HFFc6 (cell line): ENCODE measurements around the gene ANKZF1. TPM values are rescaled to one million over a fixed set of nuclear protein-coding genes. Genes with fewer than 3 reads are reported as not detected.
"Not testable (repeated sequence)": the region's sequence is repeated elsewhere in the genome, so short reads cannot be mapped to it uniquely, and the experiment has no call there.

Source experiments
- DNase-seq: peaks from one replicate; pipeline ENCODE4 v3.0.0-alpha.2; 2018
- H3K27ac Mint-ChIP-seq: 2 replicates; pipeline ENCODE4 v1.8.0; 2020; ENCODE audit warnings: mild to moderate bottlenecking, mixed read lengths
- H3K27me3 Mint-ChIP-seq: 2 replicates; pipeline ENCODE4 v1.8.0; 2021; ENCODE audit warnings: mild to moderate bottlenecking, moderate library complexity, mixed read lengths; ENCODE audit not compliant: insufficient read depth
- H3K36me3 Mint-ChIP-seq: 2 replicates; pipeline ENCODE4 v1.8.0; 2021; ENCODE audit warnings: low read depth, mixed read lengths
- H3K4me1 Mint-ChIP-seq: 2 replicates; pipeline ENCODE4 v1.8.0; 2020; ENCODE audit warnings: low read depth, mixed read lengths
- H3K4me3 Mint-ChIP-seq: 2 replicates; pipeline ENCODE4 v1.8.0; 2020; ENCODE audit warnings: mild to moderate bottlenecking, moderate library complexity, mixed read lengths
- H3K9me3 Mint-ChIP-seq: 2 replicates; pipeline ENCODE4 v1.8.0; 2020; ENCODE audit warnings: mild to moderate bottlenecking, mixed read lengths
- total RNA-seq, 6 experiments: library from RNA; stranded (reverse); fragmentation: NEBNext Ultra II Directional; extraction: Animal tissue kit (Norgen Biotek cat#: 25700); gene quantifications; 2 replicates in 1 of 6; 3 replicates in 5 of 6; pipeline ENCODE4 v1.2.3, GENCODE V29; 2021
- TF ChIP-seq, protein P1 (sequence below): fragments of 200-600 bp; sonication (generic); IDR thresholded peaks from 2 replicates; pipeline ENCODE4 v1.5.0; 2021; ENCODE audit warnings: antibody characterized with exemption, mild to moderate bottlenecking

Gene ANKZF1
- total RNA-seq, 6 experiments from 2014 or later: 11.7 to 18.9 (median 15.4) TPM

DNA sequence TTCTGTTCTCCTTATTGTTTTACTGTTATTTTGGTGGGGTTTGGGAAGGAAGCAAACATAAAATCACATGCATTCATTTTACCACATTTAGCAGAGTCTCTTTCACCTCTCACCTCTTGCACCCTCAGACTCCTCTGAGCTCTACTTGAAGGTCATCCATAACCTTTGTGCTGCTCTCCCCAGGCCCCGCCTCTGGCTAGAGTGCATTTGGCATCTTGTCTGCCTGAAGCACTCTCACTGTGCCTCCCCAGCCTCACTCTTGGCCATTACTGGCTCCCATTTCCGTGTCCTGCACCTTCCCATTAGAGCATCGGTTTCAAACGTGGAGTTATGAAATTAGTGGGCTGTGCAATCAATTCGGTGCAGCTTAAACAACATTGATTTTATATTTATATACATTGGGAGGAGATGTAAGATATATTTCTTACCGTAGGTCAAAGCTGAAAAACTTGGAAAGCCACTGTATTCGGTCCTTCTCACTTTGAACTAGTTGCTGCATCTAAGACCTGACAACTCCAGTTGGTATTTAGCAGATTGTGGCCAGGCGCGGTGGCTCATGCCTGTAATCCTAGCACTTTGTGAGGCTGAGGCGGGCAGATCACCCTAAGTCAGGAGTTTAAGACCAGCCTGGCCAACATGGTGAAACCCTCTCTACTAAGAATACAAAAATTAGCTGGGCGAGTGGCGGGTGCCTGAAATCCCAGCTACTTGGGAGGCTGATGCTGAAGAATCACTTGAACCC, 30.0 kb upstream of the ANKZF1 start:
- H3K27me3 Mint-ChIP-seq: peaks cover 18% of the 10 kb centered on the region
- no peak for DNase-seq
- no peak overlapping the region for H3K27ac Mint-ChIP-seq
- H3K4me3 Mint-ChIP-seq: no peak overlapping the region
- H3K9me3 Mint-ChIP-seq: 0 out of 2 replicates have a peak, but pooled peaks cover 3% of the 10 kb centered on the region
- TF ChIP-seq, protein P1, sequence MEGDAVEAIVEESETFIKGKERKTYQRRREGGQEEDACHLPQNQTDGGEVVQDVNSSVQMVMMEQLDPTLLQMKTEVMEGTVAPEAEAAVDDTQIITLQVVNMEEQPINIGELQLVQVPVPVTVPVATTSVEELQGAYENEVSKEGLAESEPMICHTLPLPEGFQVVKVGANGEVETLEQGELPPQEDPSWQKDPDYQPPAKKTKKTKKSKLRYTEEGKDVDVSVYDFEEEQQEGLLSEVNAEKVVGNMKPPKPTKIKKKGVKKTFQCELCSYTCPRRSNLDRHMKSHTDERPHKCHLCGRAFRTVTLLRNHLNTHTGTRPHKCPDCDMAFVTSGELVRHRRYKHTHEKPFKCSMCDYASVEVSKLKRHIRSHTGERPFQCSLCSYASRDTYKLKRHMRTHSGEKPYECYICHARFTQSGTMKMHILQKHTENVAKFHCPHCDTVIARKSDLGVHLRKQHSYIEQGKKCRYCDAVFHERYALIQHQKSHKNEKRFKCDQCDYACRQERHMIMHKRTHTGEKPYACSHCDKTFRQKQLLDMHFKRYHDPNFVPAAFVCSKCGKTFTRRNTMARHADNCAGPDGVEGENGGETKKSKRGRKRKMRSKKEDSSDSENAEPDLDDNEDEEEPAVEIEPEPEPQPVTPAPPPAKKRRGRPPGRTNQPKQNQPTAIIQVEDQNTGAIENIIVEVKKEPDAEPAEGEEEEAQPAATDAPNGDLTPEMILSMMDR: no peak
- H3K4me1 Mint-ChIP-seq: no peaks in the 10 kb centered on the region
- H3K36me3 Mint-ChIP-seq: no peaks in the 10 kb centered on the region

DNA sequence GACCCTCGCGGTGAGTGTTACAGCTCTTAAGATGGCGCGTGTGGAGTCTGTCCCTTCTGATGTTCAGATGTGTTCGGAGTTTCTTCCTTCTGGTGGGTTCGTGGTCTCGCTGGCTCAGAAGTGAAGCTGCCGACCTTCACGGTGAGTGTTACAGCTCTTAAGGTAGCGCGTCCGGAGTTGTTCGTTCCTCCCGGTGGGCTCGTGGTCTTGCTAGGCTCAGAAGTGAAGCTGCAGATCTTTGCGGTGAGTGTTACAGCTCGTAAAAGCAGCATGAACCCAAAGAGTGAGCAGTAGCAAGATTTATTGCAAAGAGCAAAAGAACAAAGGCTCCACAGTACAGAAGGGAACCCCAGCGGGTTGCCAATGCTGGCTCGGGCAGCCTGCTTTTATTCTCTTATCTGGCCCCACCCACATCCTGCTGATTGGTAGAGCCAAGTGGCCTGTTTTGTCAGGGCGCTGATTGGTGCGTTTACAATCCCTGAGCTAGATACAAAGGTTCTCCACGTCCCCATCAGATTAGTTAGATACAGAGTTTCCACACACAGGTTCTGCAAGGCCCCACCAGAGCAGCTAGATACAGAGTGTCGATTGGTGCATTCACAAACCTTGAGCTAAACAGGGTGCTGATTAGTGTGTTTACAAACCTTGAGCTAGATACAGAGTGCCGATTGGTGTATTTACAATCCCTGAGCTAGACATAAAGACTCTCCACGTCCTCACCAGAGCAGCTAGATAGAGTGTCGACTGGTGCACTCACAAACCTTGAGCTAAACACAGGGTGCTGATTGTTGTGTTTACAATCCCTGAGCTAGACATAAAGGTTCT, 28.9 kb upstream of the ANKZF1 start:
- not testable (repeated sequence) for H3K27ac Mint-ChIP-seq, H3K4me1 Mint-ChIP-seq, H3K9me3 Mint-ChIP-seq, H3K36me3 Mint-ChIP-seq, DNase-seq, H3K4me3 Mint-ChIP-seq
- H3K27me3 Mint-ChIP-seq: peaks cover 18% of the 10 kb centered on the region

DNA sequence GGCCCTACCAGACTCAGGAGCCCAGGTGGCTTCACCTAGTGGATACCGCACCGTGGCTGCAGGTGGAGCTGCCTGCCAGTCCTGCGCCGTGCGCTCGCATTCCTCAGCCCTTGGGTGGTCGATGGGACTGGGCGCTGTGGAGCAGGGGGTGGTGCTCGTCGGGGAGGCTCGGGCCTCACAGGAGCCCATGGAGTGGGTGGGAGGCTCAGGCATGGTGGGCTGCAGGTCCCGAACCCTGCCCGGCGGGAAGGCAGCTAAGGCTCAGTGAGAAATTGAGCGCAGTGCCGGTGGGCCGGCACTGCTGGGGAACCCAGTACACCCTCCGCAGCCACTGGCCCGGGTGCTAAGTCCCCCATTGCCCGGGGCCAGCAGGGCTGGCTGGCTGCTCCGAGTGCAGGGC, 28.3 kb upstream of the ANKZF1 start:
- not testable (repeated sequence) for H3K36me3 Mint-ChIP-seq, H3K4me3 Mint-ChIP-seq, H3K4me1 Mint-ChIP-seq, H3K27ac Mint-ChIP-seq, H3K9me3 Mint-ChIP-seq, DNase-seq
- H3K27me3 Mint-ChIP-seq: peaks cover 18% of the 10 kb centered on the region

DNA sequence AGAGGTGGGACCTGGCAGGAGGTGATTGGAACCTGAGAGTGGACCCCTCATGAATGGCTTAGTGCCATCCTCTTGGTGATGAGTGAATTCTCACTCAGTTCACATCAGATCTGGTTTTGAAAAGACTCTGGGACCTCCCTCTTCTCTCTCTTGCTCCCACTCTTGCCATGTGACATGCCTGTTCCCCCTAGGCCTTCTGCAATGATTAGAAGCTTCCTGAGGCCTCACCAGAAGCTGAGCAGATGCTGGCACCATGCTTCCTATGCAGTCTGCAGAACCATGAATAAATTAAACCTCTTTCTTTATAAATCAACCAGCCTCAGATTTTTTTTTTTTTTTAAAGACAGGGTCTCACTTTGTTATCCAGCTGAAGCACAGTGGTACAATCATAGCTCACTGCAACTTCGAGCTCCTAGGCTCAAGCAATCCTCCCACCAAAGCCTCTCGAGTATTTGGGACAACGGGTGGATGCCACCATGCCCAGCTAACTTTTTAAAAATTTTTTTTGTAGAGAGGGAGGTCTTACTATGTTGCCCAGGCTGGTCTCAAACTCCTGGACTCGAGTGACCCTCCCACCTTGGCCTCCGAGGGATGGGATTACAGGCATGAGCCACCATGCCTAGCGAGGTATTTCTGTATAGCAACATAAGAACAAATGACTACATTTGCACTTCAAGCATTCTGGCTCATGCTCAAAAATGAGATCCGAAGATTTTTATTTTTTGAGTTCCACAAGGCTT, 25.0 kb upstream of the ANKZF1 start:
- Mint-ChIP-seq H3K9me3 (0 out of 2 replicates have a peak, but pooled peaks cover 3% of the 10 kb centered on the region), H3K27me3 (peaks cover 8% of the 10 kb centered on the region), H3K4me3 (no peak overlapping the region), H3K27ac (no peak overlapping the region), H3K36me3 (0 out of 2 replicates have a peak, but pooled peaks cover 2% of the 10 kb centered on the region), H3K4me1 (peaks cover 27% of the 10 kb centered on the region)
- TF ChIP-seq, protein P1: no peak
- no peak for DNase-seq

DNA sequence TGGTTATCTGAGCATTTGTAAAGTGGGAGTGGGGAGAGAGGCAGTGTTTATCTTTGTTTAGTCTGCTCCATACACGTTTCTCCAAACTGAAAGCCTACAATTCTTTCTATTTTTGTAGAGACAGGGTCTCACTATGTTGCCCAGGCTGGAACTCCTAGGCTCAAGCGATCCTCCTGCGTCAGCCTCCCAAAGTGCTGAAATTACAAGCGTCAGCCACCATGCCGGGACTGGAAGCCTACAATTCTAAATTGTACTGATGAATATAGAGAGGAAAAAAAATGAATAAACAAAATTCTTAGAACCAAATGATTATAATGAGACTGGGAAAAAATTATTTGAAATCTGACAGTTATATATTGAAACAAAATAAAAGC, 24.5 kb upstream of the ANKZF1 start:
- Mint-ChIP-seq H3K4me3 (peak overlapping the region; percentile 39; the same call in 1 of the 2 replicates), H3K4me1 (peaks cover 27% of the 10 kb centered on the region), H3K27ac (no peak overlapping the region), H3K36me3 (peaks cover 8% of the 10 kb centered on the region; the same call in 1 of the 2 replicates), H3K27me3 (peaks cover 7% of the 10 kb centered on the region), H3K9me3 (0 out of 2 replicates have a peak, but pooled peaks cover 3% of the 10 kb centered on the region)
- TF ChIP-seq, protein P1: no peak
- no peak for DNase-seq

DNA sequence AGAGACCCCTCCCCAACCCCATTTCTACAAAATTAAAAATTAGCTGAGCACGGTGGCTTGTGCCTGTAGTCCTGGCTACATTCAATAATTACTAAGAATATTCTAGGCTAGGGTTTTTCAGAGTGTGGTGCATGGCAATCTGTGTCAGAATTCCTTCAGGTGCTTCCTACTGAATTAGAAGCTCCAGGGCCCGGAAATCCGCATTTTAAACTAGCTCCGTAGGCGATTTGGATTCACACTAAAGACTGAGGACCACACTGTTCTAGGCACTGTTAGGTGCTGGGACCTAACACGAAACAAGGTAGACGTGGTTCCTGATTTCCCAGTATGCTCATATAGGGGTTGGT, 23.7 kb upstream of the ANKZF1 start:
- H3K9me3 Mint-ChIP-seq: 0 out of 2 replicates have a peak, but pooled peaks cover 3% of the 10 kb centered on the region
- peaks cover 12% of the 10 kb centered on the region; the same call in 1 of the 2 replicates for H3K36me3 Mint-ChIP-seq
- peaks cover 4% of the 10 kb centered on the region for H3K27me3 Mint-ChIP-seq
- H3K27ac Mint-ChIP-seq: peak overlapping the region; percentile 90
- TF ChIP-seq, protein P1: no peak
- H3K4me3 Mint-ChIP-seq: peak overlapping the region; percentile 94
- no peak for DNase-seq
- H3K4me1 Mint-ChIP-seq: peaks cover 27% of the 10 kb centered on the region
